H1 (cell line): ENCODE data around the gene IFI27L1. TPM values are rescaled to one million over a fixed set of nuclear protein-coding genes. Genes with fewer than 3 reads are reported as not detected.

Source experiments
- CTCF ChIA-PET: fragments of 300-600 bp; sonication (Branson Sonifier 250); formaldehyde crosslinking; loops from one replicate; lab custom pipeline; 2021; ENCODE audit not compliant: partially characterized antibody; lab: Charles Lee
- POLR2A ChIA-PET: fragments of 300-600 bp; sonication (Branson Sonifier 250); formaldehyde crosslinking; loops from one replicate; lab custom pipeline; 2021; ENCODE audit warnings: inconsistent platforms; ENCODE audit not compliant: partially characterized antibody; lab: Charles Lee
- DNase-seq, 2 experiments: peaks; one replicate each; pipeline versions ENCODE4 v3.0.0 to v3.0.0-alpha.2; 2010 to 2022; ENCODE audit warnings: low spot score in 2 of 2, low read depth in 1 of 2, mixed read lengths in 1 of 2
- FAIRE-seq: peaks from 2 replicates; lab custom pipeline; 2011; peaks lifted over from hg19 to GRCh38; lab: Jason Lieb, UNC
- H2AFZ ChIP-seq: 2 replicates; pipeline ENCODE4 v1.8.1; 2012; ENCODE audit warnings: low read length, inconsistent platforms
- H2AK5ac ChIP-seq: 2 replicates; pipeline ENCODE4 v1.6.1; 2013; ENCODE audit warnings: low read depth, low read length
- H2BK120ac ChIP-seq: replicated peaks from 2 replicates; pipeline ENCODE3; 2013; ENCODE audit warnings: low read depth, low read length, inconsistent platforms
- H2BK12ac ChIP-seq: 2 replicates; pipeline ENCODE4 v1.6.1; 2013; ENCODE audit warnings: low read depth, low read length
- H2BK15ac ChIP-seq: 2 replicates; pipeline ENCODE4 v1.6.1; 2013; ENCODE audit warnings: low read length
- H2BK20ac ChIP-seq: 2 replicates; pipeline ENCODE4 v1.6.1; 2013; ENCODE audit warnings: low read length
- H2BK5ac ChIP-seq: 2 replicates; pipeline ENCODE4 v1.6.1; 2013; ENCODE audit warnings: low read depth, low read length
- H3K14ac ChIP-seq: 2 replicates; pipeline ENCODE4 v1.6.1; 2013; ENCODE audit warnings: inconsistent platforms; ENCODE audit not compliant: insufficient read length
- H3K18ac ChIP-seq: 2 replicates; pipeline ENCODE4 v1.6.1; 2013; ENCODE audit warnings: low read length; ENCODE audit errors: extremely low read depth
- H3K23ac ChIP-seq: 2 replicates; pipeline ENCODE4 v1.6.1; 2013; ENCODE audit warnings: inconsistent platforms; ENCODE audit not compliant: insufficient read length
- H3K23me2 ChIP-seq: 2 replicates; pipeline ENCODE4 v1.6.1; 2013; ENCODE audit warnings: low read depth, low read length
- H3K27ac ChIP-seq: 2 replicates; pipeline ENCODE4 v1.6.1; 2011; ENCODE audit warnings: low read depth, low read length, inconsistent platforms
- H3K27me3 ChIP-seq, 4 experiments: replicated peaks in 1 of 4; 1 replicate in 1 of 4; 2 replicates in 3 of 4; pipeline versions ENCODE4 v1.6.1 to v1.8.1; 2011 to 2013; ENCODE audit warnings: low read length in 3 of 4, mild to moderate bottlenecking in 3 of 4, inconsistent platforms in 2 of 4, mixed read lengths in 2 of 4, moderate library complexity in 1 of 4; ENCODE audit not compliant: control insufficient read depth in 3 of 4, insufficient read depth in 3 of 4; ENCODE audit errors: extremely low read depth in 1 of 4
- H3K36me3 ChIP-seq, 4 experiments: 2 replicates each; pipeline versions ENCODE4 v1.6.1 to v1.8.1; 2011 to 2013; ENCODE audit warnings: mild to moderate bottlenecking in 4 of 4, low read length in 3 of 4, moderate library complexity in 2 of 4, control low read depth in 1 of 4, inconsistent platforms in 1 of 4; ENCODE audit not compliant: insufficient read depth in 4 of 4, control insufficient read depth in 2 of 4
- H3K4ac ChIP-seq: replicated peaks from 2 replicates; pipeline ENCODE3; 2013; ENCODE audit warnings: low read length, low read depth, mixed read lengths, inconsistent platforms; ENCODE audit not compliant: insufficient read length
- H3K4me1 ChIP-seq, 4 experiments: replicated peaks in 1 of 4; 1 replicate in 1 of 4; 2 replicates in 3 of 4; pipeline versions ENCODE4 v1.6.1 to v1.8.1; 2011 to 2013; ENCODE audit warnings: low read length in 3 of 4, inconsistent platforms in 2 of 4, mixed read lengths in 1 of 4; ENCODE audit not compliant: insufficient read depth in 4 of 4, control insufficient read depth in 3 of 4
- H3K4me2 ChIP-seq, 2 experiments: 2 replicates each; pipeline versions ENCODE4 v1.6.1 to v1.8.1; 2011 to 2013; ENCODE audit warnings: low read depth in 2 of 2, low read length in 2 of 2, control low read depth in 1 of 2, inconsistent platforms in 1 of 2, mild to moderate bottlenecking in 1 of 2; ENCODE audit not compliant: insufficient read depth in 1 of 2
- H3K4me3 ChIP-seq, 4 experiments: fragments of 200-600, 300-600 bp in 1 of 4; sonication (generic), shearing (Covaris generic), sonication (Bioruptor Twin) in 1 of 4; 2 replicates each; pipeline versions ENCODE4 v1.5.1 to v1.8.1; 2011 to 2016; ENCODE audit warnings: low read length in 4 of 4, low read depth in 3 of 4, control low read depth in 2 of 4, inconsistent platforms in 2 of 4, mild to moderate bottlenecking in 2 of 4, mixed read lengths in 1 of 4, moderate library complexity in 1 of 4; ENCODE audit not compliant: insufficient read depth in 2 of 4; ENCODE audit errors: extremely low read depth in 1 of 4
- H3K56ac ChIP-seq: replicated peaks from 2 replicates; pipeline ENCODE3; 2013; ENCODE audit warnings: low read depth, mild to moderate bottlenecking, mixed read lengths, low read length, inconsistent platforms; ENCODE audit not compliant: insufficient read length
- H3K79me1 ChIP-seq: 2 replicates; pipeline ENCODE4 v1.6.1; 2013; ENCODE audit warnings: low read depth, low read length, control low read depth
- H3K79me2 ChIP-seq, 2 experiments: 2 replicates each; pipeline versions ENCODE4 v1.6.1 to v1.8.1; 2012 to 2013; ENCODE audit warnings: low read length in 2 of 2, mild to moderate bottlenecking in 2 of 2, inconsistent platforms in 1 of 2; ENCODE audit not compliant: insufficient read depth in 2 of 2, control insufficient read depth in 1 of 2
- H3K9ac ChIP-seq, 4 experiments: replicated peaks in 1 of 4; 1 replicate in 1 of 4; 2 replicates in 3 of 4; pipeline versions ENCODE4 v1.6.1 to v1.8.1; 2011 to 2013; ENCODE audit warnings: low read depth in 3 of 4, low read length in 3 of 4, control low read depth in 2 of 4, mild to moderate bottlenecking in 2 of 4, moderate library complexity in 2 of 4, inconsistent platforms in 1 of 4; ENCODE audit errors: extremely low read depth in 1 of 4
- H3K9me3 ChIP-seq, 2 experiments: 2 replicates each; pipeline versions ENCODE4 v1.6.1 to v1.8.1; 2012 to 2013; ENCODE audit warnings: mild to moderate bottlenecking in 2 of 2, moderate library complexity in 2 of 2, control low read depth in 1 of 2, inconsistent platforms in 1 of 2, low read depth in 1 of 2, low read length in 1 of 2, mixed read lengths in 1 of 2; ENCODE audit not compliant: insufficient read depth in 2 of 2
- H4K20me1 ChIP-seq, 2 experiments: replicated peaks in 1 of 2; 2 replicates each; pipeline versions ENCODE3 to v1.8.1; 2011 to 2013; ENCODE audit warnings: inconsistent platforms in 2 of 2, low read length in 2 of 2, mild to moderate bottlenecking in 1 of 2; ENCODE audit not compliant: insufficient read depth in 2 of 2, control insufficient read depth in 1 of 2
- H4K5ac ChIP-seq: 2 replicates; pipeline ENCODE4 v1.6.1; 2013; ENCODE audit warnings: low read length, low read depth, mixed read lengths, inconsistent platforms; ENCODE audit not compliant: insufficient read length
- H4K8ac ChIP-seq: 2 replicates; pipeline ENCODE4 v1.8.0; 2013; ENCODE audit warnings: mild to moderate bottlenecking, moderate library complexity, low read length, inconsistent platforms; ENCODE audit not compliant: insufficient read depth; ENCODE audit errors: extremely low read depth
- H4K91ac ChIP-seq: replicated peaks from 2 replicates; pipeline ENCODE3; 2013; ENCODE audit warnings: low read length, mixed read lengths, inconsistent platforms; ENCODE audit not compliant: insufficient read length
- BCL11A ChIP-seq, 2 experiments: IDR thresholded peaks; one replicate each; pipeline ENCODE4 v1.6.1; 2011; ENCODE audit warnings: low read depth in 2 of 2, low read length in 2 of 2, mild to moderate bottlenecking in 2 of 2
- GTF2F1 ChIP-seq: IDR thresholded peaks from 2 replicates; pipeline ENCODE4 v1.6.1; 2012; ENCODE audit warnings: low read depth, low read length, improper control_type of control experiment, borderline replicate concordance
- KDM1A ChIP-seq: fragments of 200-600, 300-600 bp; sonication (generic); IDR thresholded peaks from 2 replicates; pipeline ENCODE4 v1.7.1; 2016; ENCODE audit warnings: mild to moderate bottlenecking, low read length, borderline replicate concordance
- SAP30 ChIP-seq: fragments of 300-600 bp; sonication (generic); IDR thresholded peaks from 2 replicates; pipeline ENCODE4 v1.7.1; 2012; ENCODE audit warnings: low read length, moderate library complexity, mild to moderate bottlenecking, inconsistent platforms; ENCODE audit not compliant: insufficient read depth, insufficient replicate concordance
- WGBS, 2 experiments: shearing (Covaris generic) in 1 of 2; methylation state at CpG; one replicate each; pipeline versions ENCODE4 v1.1.6 to v1.1.7; 2013 to 2015; ENCODE audit warnings: low lambda C conversion rate in 2 of 2, mixed read lengths in 2 of 2, inconsistent platforms in 1 of 2, low coverage in 1 of 2, missing lambda C conversion rate in 1 of 2; ENCODE audit not compliant: insufficient replicate concordance in 2 of 2, insufficient coverage in 1 of 2, insufficient read length in 1 of 2; ENCODE audit errors: extremely low coverage in 1 of 2, missing lambda C conversion rate in 1 of 2; 5-methylcytosine and 5-hydroxymethylcytosine counted together
- polyA plus RNA-seq, 7 experiments: library from polyadenylated mRNA; depleted of rRNA in 3 of 7; stranded (reverse) in 5 of 7; unstranded in 2 of 7; fragments of >200 nt in 5 of 7; fragments of 200-250 nt in 2 of 7; gene quantifications; 1 replicate in 5 of 7; 2 replicates in 1 of 7; 4 replicates in 1 of 7; pipeline versions ENCODE4 v1.2.1 to v1.2.3, GENCODE V29; 2011 to 2013; ENCODE audit warnings: missing spikeins in 2 of 7, mixed read lengths in 2 of 7
- total RNA-seq: library from RNA; stranded (reverse); fragmentation: NEBNext Ultra II Directional; extraction: Animal tissue kit (Norgen Biotek cat#: 25700); gene quantifications from 2 replicates; pipeline ENCODE4 v1.2.1, GENCODE V29; 2021

IFI27L1 gene
- total and polyA plus RNA-seq, 2 of the 8 experiments (the other 6 are each of a cell fraction or from before 2014, with no cell fraction given): 21.2 to 30.5 TPM

- no peak overlapping the region for H3K27ac ChIP-seq
- CTCF ChIA-PET: interaction anchor here (0.7 to 1.7 kb wide), 9 partner anchors 22 to 178 kb away, joined by 3 to 7 read pairs (median 3); no protein-coding TSS in a partner anchor
Observed at GRCh38 chr14:94115058-94115591, 34.0 kb downstream of the IFI27L1 start.

More at GRCh38 chr14:94115058-94115591, 34.0 kb downstream of the IFI27L1 start:
- Histone ChIP-seq H3K23me2 (no peaks in the 10 kb centered on the region), H3K79me1 (no peaks in the 10 kb centered on the region), H3K79me2 (no peaks in the 10 kb centered on the region), H3K14ac (no peak overlapping the region), H3K9me3 (peaks cover 2 to 7% of the 10 kb centered on the region in 2 experiments; a peak in 1 of 4 replicates), H3K4me1 (no peaks in the 10 kb centered on the region), H3K4ac (no peak overlapping the region), H2AFZ (no peak overlapping the region), H4K8ac (no peak overlapping the region), H2AK5ac (no peak overlapping the region), H4K5ac (no peak overlapping the region), H4K91ac (no peak overlapping the region), H3K23ac (no peak overlapping the region), H3K18ac (no peak overlapping the region), H3K56ac (no peak overlapping the region), H2BK5ac (no peak overlapping the region), H4K20me1 (no peaks in the 10 kb centered on the region), H2BK120ac (no peak overlapping the region), H3K9ac (no peak overlapping the region), H2BK15ac (no peak overlapping the region), H3K4me2 (no peak overlapping the region), H3K36me3 (no peaks in the 10 kb centered on the region), H2BK20ac (no peak overlapping the region), H3K27me3 (no peaks in the 10 kb centered on the region; a peak in 1 of 7 replicates), H3K4me3 (no peak overlapping the region), H2BK12ac (no peak overlapping the region)
- TF ChIP-seq BCL11A (IDR thresholded peaks at IDR 0.05; ENCODE audit: low read depth in 2 of 2, low read length in 2 of 2) (no peak), KDM1A (no peak), SAP30 (no peak), GTF2F1 (no peak)
- FAIRE-seq: no peak
- POLR2A ChIA-PET: interaction anchor here (0.6 to 3.7 kb wide), 3 partner anchors 10 to 14 kb away, joined by 4 to 11 read pairs (median 4); partner anchors contain the start of gene IFI27L2
- no peak for DNase-seq
- 100% methylated on average over 4 of the region's 4 CpGs; no CpG with 5 or more reads in 1 of the 2 experiments for WGBS, 2 experiments
